Epithelial cell of proximal tubule (primary cell): ENCODE results near the gene RNF113B. TPM values are rescaled to one million over a fixed set of nuclear protein-coding genes. Genes with fewer than 3 reads are reported as not detected.

Source experiments
- DNase-seq: peaks from one replicate; pipeline ENCODE4 v3.0.0-alpha.2; 2011; ENCODE audit warnings: low read depth
- H3K4me3 ChIP-seq: 2 replicates; pipeline ENCODE4 v1.5.1; 2011; ENCODE audit warnings: low read depth, mild to moderate bottlenecking, low read length
- CTCF ChIP-seq: conservative IDR thresholded peaks from 2 replicates; pipeline ENCODE4 v1.5.1; 2012; ENCODE audit warnings: low read depth, mild to moderate bottlenecking, low read length
- total RNA-seq: library from RNA; depleted of rRNA; stranded (reverse); fragments of >200 nt; gene quantifications from 2 replicates; pipeline ENCODE4 v1.2.3, GENCODE V29; 2015

RNF113B gene
- total RNA-seq, 1 donor from 2014 or later = not detected

- no peak for TF ChIP-seq CTCF
- peak; percentile 94 for DNase-seq
- H3K4me3 ChIP-seq = peak overlapping the region; percentile 19
Measured at GRCh38 chr13:98206946-98207345, 29.9 kb upstream of the RNF113B start.

GRCh38 chr13:98204546-98204945 lies 27.5 kb upstream of the RNF113B start:
- no peak for TF ChIP-seq CTCF
- H3K4me3 ChIP-seq = no peak overlapping the region
- DNase-seq = no peak

GRCh38 chr13:98203646-98204326 lies 26.7 kb upstream of the RNF113B start:
- DNase-seq = no peak
- H3K4me3 ChIP-seq = no peak overlapping the region
- no peak for TF ChIP-seq CTCF

- no peak for TF ChIP-seq CTCF
- H3K4me3 ChIP-seq = no peak overlapping the region
- DNase-seq = no peak
Measured at GRCh38 chr13:98201984-98202383, 24.9 kb upstream of the RNF113B start.

- DNase-seq = no peak
- no peak overlapping the region for H3K4me3 ChIP-seq
- no peak for TF ChIP-seq CTCF
Measured at GRCh38 chr13:98201189-98201588, 24.1 kb upstream of the RNF113B start.

- H3K4me3 ChIP-seq = no peak overlapping the region
- DNase-seq = no peak
- TF ChIP-seq CTCF = no peak
Measured at GRCh38 chr13:98200211-98200878, 23.3 kb upstream of the RNF113B start.

- H3K4me3 ChIP-seq = no peak overlapping the region
- TF ChIP-seq CTCF = no peak
- no peak for DNase-seq
Measured at GRCh38 chr13:98199480-98199879, 22.4 kb upstream of the RNF113B start.
